AG10803 (cell line): ENCODE results near the gene PPFIBP2.

Experiments used
- DNase-seq: peaks from one replicate; pipeline ENCODE4 v3.0.0; 2010; ENCODE audit warnings: low read depth
- H3K4me3 ChIP-seq: 2 replicates; pipeline ENCODE4 v1.5.1; 2011; ENCODE audit warnings: mild to moderate bottlenecking, low read length, control low read depth
- TF ChIP-seq, protein P1 (sequence below): conservative IDR thresholded peaks from 2 replicates; pipeline ENCODE4 v1.5.1; 2011; ENCODE audit warnings: mild to moderate bottlenecking, low read length, control low read depth, inconsistent platforms

Gene PPFIBP2

GRCh38 chr11:7540830-7541555 lies 27.2 kb downstream of the PPFIBP2 start:
- DNase-seq = no peak
- H3K4me3 ChIP-seq = no peak overlapping the region
- TF ChIP-seq, protein P1, sequence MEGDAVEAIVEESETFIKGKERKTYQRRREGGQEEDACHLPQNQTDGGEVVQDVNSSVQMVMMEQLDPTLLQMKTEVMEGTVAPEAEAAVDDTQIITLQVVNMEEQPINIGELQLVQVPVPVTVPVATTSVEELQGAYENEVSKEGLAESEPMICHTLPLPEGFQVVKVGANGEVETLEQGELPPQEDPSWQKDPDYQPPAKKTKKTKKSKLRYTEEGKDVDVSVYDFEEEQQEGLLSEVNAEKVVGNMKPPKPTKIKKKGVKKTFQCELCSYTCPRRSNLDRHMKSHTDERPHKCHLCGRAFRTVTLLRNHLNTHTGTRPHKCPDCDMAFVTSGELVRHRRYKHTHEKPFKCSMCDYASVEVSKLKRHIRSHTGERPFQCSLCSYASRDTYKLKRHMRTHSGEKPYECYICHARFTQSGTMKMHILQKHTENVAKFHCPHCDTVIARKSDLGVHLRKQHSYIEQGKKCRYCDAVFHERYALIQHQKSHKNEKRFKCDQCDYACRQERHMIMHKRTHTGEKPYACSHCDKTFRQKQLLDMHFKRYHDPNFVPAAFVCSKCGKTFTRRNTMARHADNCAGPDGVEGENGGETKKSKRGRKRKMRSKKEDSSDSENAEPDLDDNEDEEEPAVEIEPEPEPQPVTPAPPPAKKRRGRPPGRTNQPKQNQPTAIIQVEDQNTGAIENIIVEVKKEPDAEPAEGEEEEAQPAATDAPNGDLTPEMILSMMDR = no peak

DNA sequence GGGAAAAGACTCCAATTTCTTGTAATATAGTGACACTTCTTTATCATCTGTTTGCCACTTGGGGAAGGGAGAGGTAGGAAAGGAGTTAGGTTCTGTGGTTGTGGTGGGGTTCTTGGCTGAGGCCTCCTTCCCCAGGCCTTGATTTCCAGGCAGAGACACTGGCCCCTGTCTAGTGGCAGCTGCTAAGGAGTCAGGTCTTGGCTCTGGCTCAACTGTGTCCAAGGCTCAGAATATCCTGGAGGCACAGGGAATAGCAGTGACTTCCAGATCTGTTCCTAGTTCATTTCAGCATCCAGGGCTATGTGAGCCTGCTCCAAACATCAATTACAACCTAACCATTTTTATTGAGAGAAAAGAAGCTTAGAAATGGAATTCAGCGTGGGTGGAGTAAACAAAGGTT lies 29.5 kb downstream of the PPFIBP2 start:
- TF ChIP-seq, protein P1 = no peak
- no peak for DNase-seq
- no peak overlapping the region for H3K4me3 ChIP-seq

DNA sequence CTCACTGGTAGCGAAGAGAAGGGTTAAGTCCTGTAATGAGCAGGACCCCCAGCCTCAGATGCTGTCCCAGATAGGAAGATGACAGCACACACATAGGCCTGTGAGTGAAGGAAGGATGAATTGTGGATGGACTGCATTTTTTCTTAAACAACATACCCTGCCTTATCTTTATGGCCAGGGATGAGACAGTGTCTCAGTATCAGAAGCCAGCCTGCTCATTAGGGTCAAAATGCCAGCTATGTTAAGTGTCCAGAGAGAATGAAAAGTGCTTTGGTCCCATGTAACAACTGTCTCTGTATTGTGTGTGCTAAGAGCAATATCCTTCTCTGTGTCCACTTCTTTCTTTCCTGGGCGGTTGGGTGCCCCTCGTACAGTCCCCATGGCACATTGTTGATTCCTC lies 30.2 kb downstream of the PPFIBP2 start:
- TF ChIP-seq, protein P1 = no peak
- H3K4me3 ChIP-seq = no peak overlapping the region
- DNase-seq = no peak

- no peak for DNase-seq
Observed at GRCh38 chr11:7545611-7546010, 31.8 kb downstream of the PPFIBP2 start.

GRCh38 chr11:7546324-7546791 lies 32.6 kb downstream of the PPFIBP2 start:
- peak; percentile 24 for DNase-seq
- TF ChIP-seq, protein P1 = no peak
- H3K4me3 ChIP-seq = no peak overlapping the region

More at GRCh38 chr11:7545611-7546010, 31.8 kb downstream of the PPFIBP2 start:
- TF ChIP-seq, protein P1 = no peak
- H3K4me3 ChIP-seq = no peak overlapping the region

DNA sequence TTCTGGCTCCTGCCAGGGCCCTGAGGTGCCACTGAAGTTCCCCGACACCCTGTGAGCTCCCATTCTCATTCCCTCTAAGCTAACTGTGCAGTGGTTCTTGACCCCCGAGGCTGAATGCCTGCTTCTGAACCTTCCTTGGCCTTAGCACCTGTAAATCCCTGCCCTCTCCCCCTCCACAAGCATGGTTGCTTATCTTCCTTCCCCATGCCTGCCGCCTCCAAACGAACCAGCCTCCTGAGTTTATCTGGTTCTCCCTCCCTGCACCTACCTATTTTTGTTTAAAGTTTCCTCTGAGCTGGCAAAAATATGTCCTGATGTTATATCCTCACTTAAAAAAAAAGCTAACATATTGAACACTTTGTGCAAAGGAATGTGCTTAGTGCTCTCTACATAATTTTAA lies 33.9 kb downstream of the PPFIBP2 start:
- no peak overlapping the region for H3K4me3 ChIP-seq
- TF ChIP-seq, protein P1 = no peak
- no peak for DNase-seq

GRCh38 chr11:7548659-7549274 lies 35.0 kb downstream of the PPFIBP2 start:
- no peak for DNase-seq

More at GRCh38 chr11:7548659-7549274, 35.0 kb downstream of the PPFIBP2 start:
- TF ChIP-seq, protein P1 = no peak
- H3K4me3 ChIP-seq = no peak overlapping the region
